Measurements from ENCODE around the gene HOGA1.
"Not testable (repeated sequence)": the region's sequence is repeated elsewhere in the genome, so short reads cannot be mapped to it uniquely, and the experiment has no call there.

The HOGA1 gene

GRCh38 chr10:97584060-97584797, at the start of gene HOGA1:
TSS of gene HOGA1 (plus strand) at chr10:97584389. CDS start at chr10:97584704, 315 bp downstream.
- no peak for DNase-seq

GRCh38 chr10:97534746-97535367, 49.3 kb upstream of the HOGA1 start:
- DNase-seq: peak in 1 of 2 donors; percentile 16

GRCh38 chr10:97537186-97537869, 46.9 kb upstream of the HOGA1 start:
- no peak for DNase-seq

GRCh38 chr10:97538411-97538810, 45.8 kb upstream of the HOGA1 start:
- DNase-seq: no peak

- no peak for DNase-seq
Measured at GRCh38 chr10:97538839-97539238, 45.4 kb upstream of the HOGA1 start.

- no peak for DNase-seq
Measured at GRCh38 chr10:97539523-97540200, 44.5 kb upstream of the HOGA1 start.

GRCh38 chr10:97540669-97541500, 43.3 kb upstream of the HOGA1 start:
- DNase-seq: no peak

GRCh38 chr10:97542169-97543024, 41.8 kb upstream of the HOGA1 start:
- DNase-seq: peak in 1 of 2 donors; percentile 29

- peak in 1 of 2 donors; percentile 72 for DNase-seq
Measured at GRCh38 chr10:97543025-97543546, 41.1 kb upstream of the HOGA1 start.

GRCh38 chr10:97546456-97547270, 37.5 kb upstream of the HOGA1 start:
- no peak for DNase-seq

GRCh38 chr10:97547271-97547600, 37.0 kb upstream of the HOGA1 start:
- DNase-seq: no peak

- no peak for DNase-seq
Measured at GRCh38 chr10:97547962-97548361, 36.2 kb upstream of the HOGA1 start.

- no peak for DNase-seq
Measured at GRCh38 chr10:97548828-97549455, 35.2 kb upstream of the HOGA1 start.

GRCh38 chr10:97549587-97550322, 34.4 kb upstream of the HOGA1 start:
- DNase-seq: no peak

GRCh38 chr10:97550336-97551149, 33.6 kb upstream of the HOGA1 start:
- DNase-seq: no peak

GRCh38 chr10:97551271-97551670, 32.9 kb upstream of the HOGA1 start:
- DNase-seq: no peak

GRCh38 chr10:97553575-97554031, 30.6 kb upstream of the HOGA1 start:
- DNase-seq: peak; percentile 56 to 61

GRCh38 chr10:97554336-97554735, 29.9 kb upstream of the HOGA1 start:
- not testable (repeated sequence) for DNase-seq
